Large intestine (tissue), 3 donors: ENCODE measurements around the gene CEP170B. TPM values are rescaled to one million over a fixed set of nuclear protein-coding genes. Genes with fewer than 3 reads are reported as not detected.

Experiments used
- DNase-seq, 2 donors: peaks; one replicate each; pipeline versions ENCODE4 v3.0.0 to v3.0.0-alpha.2; 2013
- H3K27ac ChIP-seq: one replicate; pipeline ENCODE4 v1.5.1; 2013; ENCODE audit warnings: low read length
- H3K27me3 ChIP-seq: 2 replicates; pipeline ENCODE4 v1.6.1; 2013; ENCODE audit warnings: low read length; ENCODE audit not compliant: control insufficient read depth, insufficient read depth
- H3K36me3 ChIP-seq: 2 replicates; pipeline ENCODE4 v1.6.1; 2013; ENCODE audit warnings: low read length; ENCODE audit not compliant: control insufficient read depth, insufficient read depth
- H3K4me1 ChIP-seq: one replicate; pipeline ENCODE4 v1.6.1; 2013; ENCODE audit warnings: low read length; ENCODE audit not compliant: control insufficient read depth, insufficient read depth
- H3K4me3 ChIP-seq: one replicate; pipeline ENCODE4 v1.5.1; 2013; ENCODE audit warnings: low read length
- H3K9me3 ChIP-seq: one replicate; pipeline ENCODE4 v1.6.1; 2013; ENCODE audit warnings: mild to moderate bottlenecking, low read depth, low read length, moderate library complexity; ENCODE audit not compliant: control insufficient read depth
- WGBS: methylation state at CpG from one replicate; pipeline ENCODE4 v1.1.5; 2013; ENCODE audit warnings: low lambda C conversion rate; ENCODE audit not compliant: insufficient coverage; 5-methylcytosine and 5-hydroxymethylcytosine counted together
- polyA plus RNA-seq: library from polyadenylated mRNA; unstranded; fragments of 120-200 nt; gene quantifications from one replicate; pipeline ENCODE4 v1.2.1, GENCODE V29; 2013

CEP170B gene
- polyA plus RNA-seq, 1 donor = 30.3 TPM

DNA sequence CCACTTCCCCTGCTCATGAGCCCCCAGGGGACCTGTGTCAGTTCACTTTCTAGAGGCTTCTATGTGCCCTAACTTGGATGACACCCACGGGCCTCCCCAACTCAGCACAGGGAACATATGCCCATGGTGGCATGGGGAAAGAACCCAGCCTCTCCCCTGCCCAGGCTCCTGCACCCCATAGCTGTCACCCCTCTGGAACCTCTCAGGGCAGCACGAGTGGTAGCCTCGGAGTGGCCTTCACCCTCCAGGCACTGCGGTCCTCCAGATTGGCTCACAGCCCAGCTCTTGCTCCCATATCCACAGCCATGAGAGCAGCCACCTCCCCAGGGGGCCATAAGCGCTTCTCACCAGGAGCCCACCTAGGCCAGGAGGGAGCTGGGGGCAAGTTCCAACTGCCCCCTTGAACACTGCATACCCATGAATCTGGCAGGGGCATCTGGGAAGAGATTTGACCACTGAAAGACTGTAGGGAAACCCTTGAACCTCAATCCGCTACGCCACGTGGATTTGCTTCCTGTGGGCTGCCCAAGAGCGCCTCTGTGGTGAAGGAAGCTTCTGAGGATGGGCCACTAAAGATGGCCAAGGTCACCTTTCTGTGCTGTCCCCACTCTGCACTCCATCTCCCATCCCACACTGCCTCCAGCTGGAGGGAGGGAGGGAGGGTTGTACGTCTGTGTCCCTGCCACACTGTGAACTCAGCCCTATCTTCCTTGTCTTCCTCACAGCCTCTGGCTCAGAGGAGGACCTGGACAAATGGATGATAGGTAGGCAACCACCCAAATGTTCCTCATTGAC is 71.5 kb downstream of the CEP170B start:
- H3K36me3 ChIP-seq = no peaks in the 10 kb centered on the region
- H3K27me3 ChIP-seq = peaks cover 78% of the 10 kb centered on the region
- DNase-seq = no peak
- no peak overlapping the region for H3K4me3 ChIP-seq
- H3K27ac ChIP-seq = no peak overlapping the region
- no CpG with 5 or more reads among the region's 10 CpGs for WGBS
- peaks cover 10% of the 10 kb centered on the region for H3K4me1 ChIP-seq
- peaks cover 16% of the 10 kb centered on the region for H3K9me3 ChIP-seq

DNA sequence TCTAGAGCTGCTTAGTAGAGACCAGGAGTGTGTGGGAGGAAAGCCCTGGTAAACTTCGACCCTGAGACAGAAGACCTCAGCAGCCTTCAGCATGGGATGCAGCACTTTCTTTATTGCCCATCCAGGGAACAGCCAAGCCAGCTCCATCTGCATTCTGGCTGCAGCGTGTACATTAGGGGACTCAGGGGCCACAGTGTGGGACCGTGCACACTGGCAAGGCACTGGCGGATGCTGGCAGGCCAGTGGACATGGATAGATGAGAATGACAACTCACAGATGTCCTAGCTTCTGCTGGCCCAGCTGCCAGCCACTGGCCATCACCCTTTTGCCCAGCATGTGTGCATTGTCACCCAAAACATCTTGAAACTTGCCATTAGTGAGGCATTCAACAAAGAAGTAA is 72.1 kb downstream of the CEP170B start:
- peaks cover 72% of the 10 kb centered on the region for H3K27me3 ChIP-seq
- H3K9me3 ChIP-seq = peaks cover 10% of the 10 kb centered on the region
- H3K4me3 ChIP-seq = no peak overlapping the region
- H3K36me3 ChIP-seq = no peaks in the 10 kb centered on the region
- WGBS = no CpG with 5 or more reads among the region's 4 CpGs
- DNase-seq = no peak
- H3K4me1 ChIP-seq = peaks cover 5% of the 10 kb centered on the region
- H3K27ac ChIP-seq = no peak overlapping the region

DNA sequence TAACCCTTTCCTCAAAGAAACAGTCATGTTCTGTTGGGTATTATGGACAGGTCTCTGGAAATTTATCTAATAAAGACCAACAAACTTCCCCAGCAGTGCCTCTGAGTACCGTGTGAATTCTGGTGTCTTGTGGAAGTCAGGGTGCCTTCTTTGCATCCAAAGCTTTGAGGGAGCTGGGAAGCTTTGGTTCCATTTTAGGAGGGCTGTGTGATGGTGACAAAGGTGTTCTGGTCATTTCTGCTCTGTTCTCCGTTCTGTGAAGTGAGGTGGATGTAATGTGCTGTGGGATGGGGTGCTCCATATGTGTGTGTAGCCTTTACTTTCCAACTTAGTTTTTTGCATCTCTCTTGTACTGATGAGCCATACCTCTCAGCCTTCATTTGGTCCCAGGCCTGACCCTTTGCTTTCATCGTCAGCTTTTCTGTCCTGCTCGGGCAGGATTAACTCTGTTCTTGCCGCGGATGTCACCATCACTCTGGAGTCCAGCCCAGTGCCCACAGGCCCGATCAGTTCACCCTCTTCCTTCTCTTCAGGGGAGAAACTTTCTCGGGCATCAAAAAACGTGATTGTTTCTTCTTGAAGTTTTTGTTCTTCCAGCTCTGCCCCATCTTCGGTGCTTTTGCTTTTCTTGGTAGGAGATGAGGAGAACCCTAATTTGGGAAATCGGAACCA is 72.8 kb downstream of the CEP170B start:
- peaks cover 3% of the 10 kb centered on the region for H3K9me3 ChIP-seq
- H3K4me1 ChIP-seq = no peaks in the 10 kb centered on the region
- no peaks in the 10 kb centered on the region for H3K36me3 ChIP-seq
- H3K27me3 ChIP-seq = peaks cover 65% of the 10 kb centered on the region
- WGBS = 40% methylated on average over 1 of the region's 11 CpGs
- no peak for DNase-seq
- no peak overlapping the region for H3K4me3 ChIP-seq
- H3K27ac ChIP-seq = no peak overlapping the region

DNA sequence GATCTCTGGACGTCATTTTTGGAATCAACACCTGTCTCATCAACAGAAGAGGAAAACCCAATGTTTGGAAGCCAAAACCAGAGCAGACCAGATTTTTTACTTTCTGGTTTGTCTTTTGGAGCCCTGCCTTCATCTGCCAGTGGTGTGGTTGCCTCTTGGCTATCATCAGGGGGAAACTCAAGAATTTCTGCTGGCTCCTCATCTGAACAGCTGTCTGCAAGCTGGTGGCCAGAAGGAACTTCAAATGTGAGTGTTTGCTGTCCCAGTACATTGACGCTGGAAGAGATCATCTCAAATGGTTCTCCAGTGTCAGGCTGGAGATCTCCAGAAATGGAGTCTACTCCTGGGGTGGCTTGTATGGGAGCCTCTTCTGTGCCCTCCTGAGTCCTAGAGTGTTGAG is 73.4 kb downstream of the CEP170B start:
- no peaks in the 10 kb centered on the region for H3K4me1 ChIP-seq
- no peak for DNase-seq
- peaks cover 61% of the 10 kb centered on the region for H3K27me3 ChIP-seq
- no CpG with 5 or more reads among the region's 2 CpGs for WGBS
- no peak overlapping the region for H3K27ac ChIP-seq
- H3K36me3 ChIP-seq = no peaks in the 10 kb centered on the region
- H3K9me3 ChIP-seq = no peaks in the 10 kb centered on the region
- no peak overlapping the region for H3K4me3 ChIP-seq

DNA sequence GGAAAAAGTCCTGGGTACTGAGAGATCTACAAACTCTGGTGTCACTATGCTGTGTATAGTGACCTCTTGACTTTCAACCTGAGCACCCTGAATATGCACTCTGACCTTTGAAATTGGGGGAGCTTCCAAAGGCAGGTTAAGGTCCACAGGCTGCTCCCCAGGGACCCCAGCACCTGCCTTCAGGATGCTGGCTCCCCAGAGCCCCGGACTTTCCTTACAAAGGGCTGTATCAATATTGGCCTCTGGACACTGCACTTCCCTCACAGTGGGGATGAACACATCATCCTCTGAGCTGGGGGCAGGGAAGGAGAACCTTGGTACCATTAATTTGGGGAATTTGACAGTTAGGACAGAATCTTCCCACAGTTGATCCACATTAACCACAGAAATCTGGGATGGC is 73.9 kb downstream of the CEP170B start:
- no CpG with 5 or more reads among the region's 1 CpG for WGBS

DNA sequence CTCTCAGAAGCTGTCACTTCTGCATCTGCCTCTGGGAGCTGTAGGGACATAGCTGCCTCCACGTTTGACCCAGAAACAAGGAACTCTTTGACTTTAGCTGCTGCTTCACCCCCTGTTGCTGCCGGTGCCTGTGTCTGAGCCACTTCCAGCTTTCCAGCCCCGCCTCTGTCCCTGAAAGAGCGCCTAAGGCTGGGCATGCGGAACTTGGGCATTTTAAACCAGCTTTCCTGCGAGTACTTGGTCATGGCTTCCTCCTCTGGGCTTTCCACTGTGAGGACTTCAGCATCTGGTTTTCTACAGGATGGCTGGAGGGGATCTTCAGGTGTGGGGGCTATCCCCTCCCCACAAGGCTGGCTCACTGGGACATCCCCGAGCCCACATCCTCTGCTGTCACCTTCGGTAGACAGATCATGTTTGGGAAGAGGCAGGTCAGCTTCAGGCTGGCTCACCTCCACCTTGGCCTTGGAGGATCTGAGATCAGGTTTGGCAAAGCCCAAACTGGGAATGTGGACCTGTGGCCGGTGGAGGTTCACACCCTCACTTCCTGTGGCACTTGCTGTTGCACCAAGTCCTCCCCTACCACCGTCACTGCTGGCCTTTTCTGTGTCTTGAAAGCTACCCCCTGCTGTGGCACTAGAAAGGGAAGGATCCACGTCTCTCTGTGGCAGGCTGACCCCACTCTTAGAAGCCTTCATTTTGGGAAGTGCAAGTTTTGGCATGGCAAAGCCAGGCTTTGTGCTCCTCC is 74.8 kb downstream of the CEP170B start:
- no peak for DNase-seq
- Histone ChIP-seq H3K27ac (no peak overlapping the region), H3K27me3 (peaks cover 51% of the 10 kb centered on the region), H3K9me3 (no peaks in the 10 kb centered on the region), H3K4me1 (no peaks in the 10 kb centered on the region), H3K36me3 (no peaks in the 10 kb centered on the region), H3K4me3 (no peak overlapping the region)
- no CpG with 5 or more reads among the region's 11 CpGs for WGBS

More for the DNA sequence above, 73.9 kb downstream of the CEP170B start:
- Histone ChIP-seq H3K27ac (no peak overlapping the region), H3K27me3 (peaks cover 60% of the 10 kb centered on the region), H3K36me3 (no peaks in the 10 kb centered on the region), H3K4me3 (no peak overlapping the region), H3K9me3 (no peaks in the 10 kb centered on the region), H3K4me1 (no peaks in the 10 kb centered on the region)
- DNase-seq = no peak

DNA sequence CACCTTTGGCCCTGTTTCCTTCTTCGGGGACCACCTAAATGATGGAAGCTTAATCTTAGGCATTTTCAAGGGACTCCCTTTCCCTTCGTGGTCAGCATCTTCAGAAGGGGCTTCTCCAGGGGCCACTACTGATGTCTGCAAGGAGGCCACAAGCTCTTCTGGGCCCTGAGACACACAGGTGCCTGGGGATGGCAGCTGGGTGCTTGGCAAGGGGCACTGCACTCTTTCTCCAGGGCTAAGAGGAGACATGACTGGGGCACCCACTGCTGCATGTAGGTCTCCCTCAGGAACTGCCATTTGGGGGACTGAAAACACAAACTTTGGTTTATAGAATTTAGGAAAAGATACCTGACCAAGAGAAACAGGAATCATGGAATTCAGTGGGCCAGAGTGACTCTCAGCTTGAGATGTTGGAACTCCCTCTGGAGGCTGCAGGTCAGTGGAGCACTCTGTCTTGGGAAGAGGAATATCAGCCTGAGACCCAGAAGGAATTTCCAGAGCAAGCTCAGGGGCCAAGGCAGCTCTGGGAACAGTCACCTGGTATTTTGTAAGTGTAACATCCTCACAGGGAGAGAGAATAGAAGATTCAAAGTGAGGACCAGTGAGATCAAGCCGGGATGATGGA is 75.6 kb downstream of the CEP170B start:
- Histone ChIP-seq H3K36me3 (no peaks in the 10 kb centered on the region), H3K9me3 (no peaks in the 10 kb centered on the region), H3K27me3 (peaks cover 44% of the 10 kb centered on the region), H3K4me1 (no peaks in the 10 kb centered on the region), H3K27ac (no peak overlapping the region), H3K4me3 (no peak overlapping the region)
- DNase-seq = no peak
- WGBS = 100% methylated on average over 1 of the region's 3 CpGs

DNA sequence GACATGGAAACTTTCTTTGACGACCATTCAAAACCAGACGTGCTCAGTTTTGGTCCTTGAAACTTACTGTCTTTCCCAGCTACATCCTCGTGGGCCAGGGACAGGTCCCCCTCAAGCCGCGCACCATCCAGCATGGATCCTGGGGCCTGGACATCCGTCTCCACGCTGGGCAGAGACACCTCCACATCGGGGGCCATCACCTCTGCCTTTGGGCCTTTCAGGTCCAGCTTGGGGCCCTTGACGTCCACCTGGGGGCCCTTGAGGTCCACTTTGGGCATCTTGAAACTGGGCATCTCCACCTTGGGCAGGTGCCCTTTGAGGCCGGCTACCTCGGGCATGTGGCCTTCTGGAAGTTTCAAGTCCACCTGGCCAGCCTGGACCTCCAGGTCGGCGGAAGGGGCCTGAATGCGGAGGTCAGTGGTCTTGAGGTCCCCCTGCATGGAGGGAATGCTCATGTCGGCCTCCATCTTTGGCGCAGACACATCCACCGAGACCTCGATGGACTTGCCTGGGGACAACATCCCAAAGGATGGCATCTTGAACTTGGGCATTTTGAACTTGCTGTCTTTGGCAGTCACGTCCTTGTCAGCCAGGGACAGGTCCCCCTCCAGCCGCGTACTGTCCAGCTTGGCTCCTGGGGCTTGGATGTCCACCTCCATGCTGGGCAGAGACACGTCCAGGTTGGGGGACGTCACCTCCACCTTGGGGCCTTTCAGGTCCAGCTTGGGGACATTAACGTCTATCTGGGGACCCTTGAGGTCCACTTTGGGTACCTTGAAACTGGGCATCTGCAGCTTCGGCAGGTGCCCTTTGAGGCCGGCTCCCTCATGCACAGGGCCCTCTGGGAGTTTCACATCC is 76.7 kb downstream of the CEP170B start:
- no peaks in the 10 kb centered on the region for H3K4me1 ChIP-seq
- no peak overlapping the region for H3K4me3 ChIP-seq
- no peak overlapping the region for H3K27ac ChIP-seq
- WGBS = no CpG with 5 or more reads among the region's 26 CpGs
- H3K27me3 ChIP-seq = peaks cover 38% of the 10 kb centered on the region
- DNase-seq = no peak
- no peaks in the 10 kb centered on the region for H3K36me3 ChIP-seq
- no peaks in the 10 kb centered on the region for H3K9me3 ChIP-seq

DNA sequence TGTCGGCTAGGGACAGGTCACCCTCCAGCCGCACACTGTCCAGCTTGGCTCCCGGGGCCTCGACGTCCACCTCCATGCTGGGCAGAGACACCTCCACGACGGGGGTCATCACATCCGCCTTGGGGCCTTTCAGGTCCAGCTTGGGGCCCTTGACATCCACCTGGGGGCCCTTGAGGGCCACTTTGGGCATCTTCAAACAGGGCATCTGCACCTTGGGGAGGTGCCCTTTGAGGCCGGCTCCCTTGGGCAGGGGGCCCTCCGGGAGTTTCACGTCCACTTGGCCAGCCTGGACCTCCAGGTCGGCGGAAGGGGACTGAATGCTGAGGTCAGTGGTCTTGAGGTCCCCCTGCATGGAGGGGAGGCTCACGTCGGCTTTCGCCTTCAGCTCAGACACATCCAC is 77.5 kb downstream of the CEP170B start:
- H3K4me1 ChIP-seq = no peaks in the 10 kb centered on the region
- no peaks in the 10 kb centered on the region for H3K36me3 ChIP-seq
- WGBS = no CpG with 5 or more reads among the region's 16 CpGs
- no peak for DNase-seq
- H3K27me3 ChIP-seq = peaks cover 31% of the 10 kb centered on the region
- no peak overlapping the region for H3K27ac ChIP-seq
- no peak overlapping the region for H3K4me3 ChIP-seq
- no peaks in the 10 kb centered on the region for H3K9me3 ChIP-seq
